HG03442 (cell line): Measurements from ENCODE around the gene TRAPPC2.
A peak's percentile ranks its signal among the peaks of the same experiment; 100 is the strongest.

Experiments used
- ATAC-seq: cut with Tn5 transposase; IDR thresholded peaks from one replicate; pipeline ENCODE4 v1.9.1; 2021; ENCODE audit warnings: mild to moderate bottlenecking, moderate library complexity; ENCODE audit not compliant: unreplicated experiment

TRAPPC2 gene

DNA sequence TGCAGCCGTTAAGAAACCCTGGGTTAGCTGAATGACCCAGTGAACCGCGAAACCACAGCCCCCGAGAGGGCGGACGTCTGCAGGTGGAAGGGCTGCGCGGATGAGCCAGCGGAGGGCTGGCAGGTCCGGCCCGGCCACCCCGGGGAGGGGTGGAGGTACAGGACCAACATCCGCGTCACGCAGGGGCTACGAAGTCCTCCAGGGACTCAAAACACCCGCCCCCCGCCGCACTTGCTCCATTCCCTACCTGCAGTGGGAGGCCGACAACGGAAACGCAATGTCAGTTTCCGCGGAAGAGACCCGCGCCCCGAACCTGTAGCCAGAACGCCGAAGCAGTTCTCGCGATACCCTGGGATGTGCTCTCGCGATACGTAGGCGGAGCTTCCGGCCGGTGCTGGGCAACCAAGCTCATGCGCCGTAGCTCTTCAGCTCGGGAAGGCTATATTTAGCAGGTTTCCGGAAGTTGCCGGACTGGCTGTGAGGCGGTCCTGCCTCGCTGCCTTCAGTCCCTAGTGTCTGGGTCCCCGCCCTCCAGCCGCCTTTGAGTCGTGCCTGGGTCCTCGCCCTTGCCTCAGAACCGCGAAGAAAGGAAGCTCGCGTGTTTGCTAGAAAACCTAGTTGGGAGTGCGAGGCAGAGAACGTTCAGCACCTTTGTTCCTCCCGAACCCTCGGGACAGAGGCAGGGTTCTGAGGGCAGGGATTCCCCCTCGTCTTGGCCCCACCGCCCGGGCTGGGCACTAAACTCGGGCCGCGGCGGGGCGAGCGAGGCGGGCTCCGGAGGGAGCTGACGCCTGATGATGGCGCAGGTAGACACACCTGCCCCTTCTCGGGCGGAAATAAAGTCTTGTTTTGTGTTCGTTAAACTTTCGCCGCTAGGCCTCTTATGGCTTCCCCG lies at the start of gene TRAPPC2, which contains the start of gene OFD1:
Gene TRAPPC2 (minus strand): TSS at position 343 of the 895 bp plus-strand sequence. CDS start 14,657 bp downstream, outside the sequence.
Gene OFD1 (plus strand): TSS at position 471 of the 895 bp plus-strand sequence. CDS start 324 bp downstream, at position 795.
- peak; percentile 90 for ATAC-seq

DNA sequence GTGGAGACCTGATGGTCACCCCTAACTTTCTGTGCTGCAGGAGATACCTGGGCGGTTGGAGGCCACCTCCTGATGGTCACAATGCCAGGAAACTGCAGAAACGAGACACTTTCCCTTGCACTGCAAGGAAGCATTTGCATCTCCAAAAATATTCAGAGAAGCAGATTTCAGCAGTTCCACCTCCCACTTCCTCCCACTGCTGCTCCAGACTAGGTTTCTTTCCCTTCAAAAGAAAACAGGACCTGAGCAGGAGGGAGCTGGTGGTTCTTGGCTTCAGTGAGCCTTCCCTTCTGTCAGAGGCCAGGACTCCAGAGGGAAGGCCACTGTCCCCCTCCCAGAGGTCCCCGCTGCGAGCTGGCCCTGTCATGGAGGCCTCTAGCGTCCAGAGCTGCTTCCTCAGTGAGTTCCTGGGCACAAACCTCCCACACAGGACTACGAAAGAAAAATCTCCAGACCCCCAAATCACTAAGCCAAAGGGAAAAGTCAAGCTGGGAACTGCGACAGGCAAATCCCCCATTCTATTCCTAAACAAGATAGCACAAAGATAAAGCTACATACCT lies 46.5 kb upstream of the TRAPPC2 start:
- ATAC-seq, result no peak

DNA sequence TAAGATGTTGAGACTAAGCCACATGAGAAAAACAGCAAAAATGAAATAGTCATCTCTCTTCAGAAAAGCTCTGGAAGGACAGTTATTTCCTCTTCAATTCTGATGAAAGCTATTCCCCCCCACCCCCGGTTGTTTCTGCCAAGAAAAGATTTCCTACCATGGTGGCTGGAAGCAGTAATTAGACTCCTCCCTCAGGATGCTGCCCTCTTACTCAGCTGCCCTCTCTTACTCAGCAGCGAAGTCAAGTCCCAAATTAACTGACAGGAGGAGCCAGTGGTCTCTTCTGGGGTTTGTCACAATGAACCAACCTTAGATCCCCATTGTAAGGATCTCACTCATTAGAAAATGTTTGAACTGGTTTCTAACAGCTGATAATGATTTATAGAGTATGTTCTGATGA lies 44.5 kb upstream of the TRAPPC2 start:
- ATAC-seq, result no peak

DNA sequence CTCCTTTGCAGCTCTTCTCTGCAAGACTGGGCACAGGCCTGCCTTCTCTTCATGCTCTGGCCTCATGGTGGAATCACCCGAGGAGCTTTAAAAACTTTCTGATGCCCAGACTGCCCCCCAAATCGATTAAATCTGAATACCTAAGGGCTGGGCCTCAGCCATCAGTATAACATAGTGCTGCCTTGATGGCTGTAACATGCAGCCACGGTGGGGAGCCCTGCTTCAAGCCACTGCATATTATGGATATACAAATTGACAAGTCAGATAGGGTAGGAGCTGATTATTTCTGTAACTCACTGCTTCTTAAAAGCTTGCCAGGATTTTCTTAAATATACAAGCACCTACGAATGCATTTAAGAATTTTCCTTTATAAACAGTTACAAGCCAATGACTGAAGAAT lies 42.0 kb upstream of the TRAPPC2 start:
- no peak for ATAC-seq

DNA sequence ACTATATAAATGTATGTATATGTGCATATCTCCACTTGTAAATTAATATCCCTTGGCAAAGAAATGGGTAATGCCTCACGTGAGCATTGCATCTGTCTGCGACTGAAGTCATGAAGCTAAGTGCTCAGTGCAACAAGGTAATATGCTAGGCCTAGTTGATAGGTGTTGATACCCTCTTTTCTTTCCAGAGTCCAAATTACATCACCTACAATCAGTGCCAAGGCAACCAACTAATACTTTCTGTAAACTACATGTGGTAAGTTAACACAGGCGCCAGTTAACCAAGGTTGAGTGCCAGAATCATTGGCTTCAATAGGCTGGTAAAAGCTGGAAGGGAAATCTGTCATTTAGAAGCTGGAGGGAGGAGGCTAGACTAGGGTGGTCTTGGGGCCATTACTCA lies 41.4 kb upstream of the TRAPPC2 start:
- ATAC-seq, result no peak

DNA sequence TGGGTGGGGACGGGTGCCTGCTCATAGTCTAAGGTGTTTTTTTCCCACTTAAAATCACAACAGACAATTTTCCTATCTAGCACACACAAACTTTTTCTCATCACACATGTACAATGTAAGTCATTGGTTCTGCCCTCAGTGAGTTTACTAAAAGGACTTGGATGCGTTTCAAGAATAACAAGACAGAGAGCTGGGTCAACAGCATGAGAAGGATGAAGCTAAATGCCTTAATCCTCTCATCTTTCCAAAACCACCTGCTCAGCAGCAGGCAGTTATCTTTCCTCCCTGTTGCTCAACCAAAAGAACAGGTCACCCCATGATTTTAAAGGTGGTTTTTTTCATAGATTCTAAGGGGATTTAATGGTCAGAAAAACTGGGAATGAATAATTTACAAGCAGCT lies 40.3 kb upstream of the TRAPPC2 start:
- ATAC-seq, result no peak

DNA sequence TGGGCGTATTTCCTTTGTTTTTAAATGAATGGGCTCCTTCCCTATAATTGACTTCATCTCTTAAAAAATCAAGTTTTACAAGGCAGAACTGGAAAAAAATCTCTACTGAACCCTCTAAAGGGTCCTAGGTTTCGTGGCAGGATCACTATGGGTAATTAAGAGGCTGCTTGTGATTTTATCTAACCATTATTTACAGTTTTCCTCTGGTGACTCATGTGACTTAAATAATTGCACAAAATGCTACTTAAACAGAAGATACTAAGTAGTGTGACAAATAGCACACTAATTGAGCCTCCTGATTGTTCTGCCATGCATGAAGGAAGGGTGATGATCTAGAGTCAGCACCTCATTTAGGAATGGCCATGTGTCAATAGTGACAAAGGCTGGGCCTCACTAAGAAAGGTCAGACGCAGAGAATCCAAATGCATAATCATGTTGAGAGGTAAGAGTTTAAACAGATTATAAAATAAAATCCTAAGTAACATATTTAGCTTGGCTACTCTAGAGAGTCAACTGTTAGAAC lies 35.7 kb upstream of the TRAPPC2 start:
- no peak for ATAC-seq

DNA sequence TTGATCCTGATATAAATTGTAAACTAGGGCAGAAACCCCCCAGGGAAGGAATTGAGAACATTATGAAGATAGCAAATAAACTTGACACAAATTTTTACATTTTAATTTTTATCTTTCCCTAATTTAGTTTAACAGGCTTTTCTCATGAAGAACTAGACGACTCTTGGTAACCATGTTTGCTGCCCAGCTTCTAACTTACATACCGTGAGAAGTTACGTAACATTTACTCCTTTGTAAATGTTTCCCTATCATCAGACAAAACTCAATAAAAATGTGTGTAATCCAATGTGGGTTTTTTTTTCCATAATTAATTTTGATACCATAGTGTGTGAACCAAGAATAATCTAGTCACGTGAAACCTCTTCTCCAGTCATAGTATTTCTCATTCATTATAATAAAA lies 34.5 kb upstream of the TRAPPC2 start:
- no peak for ATAC-seq

DNA sequence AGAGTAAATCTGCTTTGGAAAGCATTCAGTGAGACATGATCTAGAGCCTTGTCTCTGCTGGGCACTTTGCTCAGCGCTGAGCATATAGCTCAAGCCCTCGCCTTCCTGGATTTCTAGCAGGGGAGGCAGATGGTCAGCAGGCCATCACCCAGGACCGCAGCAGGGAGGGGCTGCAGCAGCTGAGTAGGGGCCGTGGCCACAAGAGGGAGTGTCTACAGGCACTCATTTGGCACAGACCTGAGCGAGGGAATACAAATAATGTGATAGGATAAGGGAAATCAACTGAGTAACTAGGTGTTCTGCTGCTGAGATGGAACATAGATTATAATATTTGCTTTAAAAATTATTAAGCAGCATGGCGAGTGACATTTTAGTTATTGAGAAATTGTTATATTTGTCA lies 30.3 kb upstream of the TRAPPC2 start:
- ATAC-seq, result no peak

DNA sequence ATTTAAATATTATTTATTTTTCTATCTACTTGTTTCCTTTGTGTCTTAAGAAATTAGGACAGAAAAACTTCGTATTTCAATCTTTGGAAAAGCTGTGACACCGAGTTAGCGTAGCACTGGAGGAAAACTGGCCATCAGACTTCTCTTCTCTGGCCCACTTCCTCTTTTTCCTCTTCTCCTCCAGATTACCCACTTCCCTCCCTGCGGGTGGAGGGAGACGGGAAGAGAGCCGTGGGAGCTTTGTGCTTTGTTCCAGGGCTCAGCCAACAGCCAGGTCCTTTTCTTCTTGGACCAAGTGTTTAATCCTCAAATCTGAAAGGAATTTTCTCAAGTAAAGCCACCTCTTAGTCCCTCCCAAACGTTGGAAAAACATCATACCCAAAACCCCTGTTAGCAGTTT lies 29.9 kb upstream of the TRAPPC2 start:
- ATAC-seq, result no peak

DNA sequence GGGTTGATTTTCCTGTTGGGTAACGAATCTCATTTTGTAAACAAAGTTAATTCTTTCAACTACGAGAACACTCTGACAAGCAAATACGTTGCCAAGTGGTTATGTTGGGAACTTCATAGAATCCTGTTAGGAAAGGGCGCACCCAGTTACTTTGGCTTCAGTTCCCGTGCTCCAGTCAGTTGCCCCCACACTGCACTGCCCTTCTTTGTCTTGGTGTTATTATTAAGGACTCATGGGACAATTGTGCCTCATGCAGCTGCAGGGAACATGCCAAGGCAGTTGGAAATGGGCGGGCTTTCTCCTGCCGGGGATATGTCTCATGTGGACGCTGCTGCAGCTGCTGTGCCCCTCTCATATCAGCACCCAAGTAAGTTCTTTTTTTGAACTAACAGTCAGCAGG lies 29.1 kb upstream of the TRAPPC2 start:
- ATAC-seq, result no peak

DNA sequence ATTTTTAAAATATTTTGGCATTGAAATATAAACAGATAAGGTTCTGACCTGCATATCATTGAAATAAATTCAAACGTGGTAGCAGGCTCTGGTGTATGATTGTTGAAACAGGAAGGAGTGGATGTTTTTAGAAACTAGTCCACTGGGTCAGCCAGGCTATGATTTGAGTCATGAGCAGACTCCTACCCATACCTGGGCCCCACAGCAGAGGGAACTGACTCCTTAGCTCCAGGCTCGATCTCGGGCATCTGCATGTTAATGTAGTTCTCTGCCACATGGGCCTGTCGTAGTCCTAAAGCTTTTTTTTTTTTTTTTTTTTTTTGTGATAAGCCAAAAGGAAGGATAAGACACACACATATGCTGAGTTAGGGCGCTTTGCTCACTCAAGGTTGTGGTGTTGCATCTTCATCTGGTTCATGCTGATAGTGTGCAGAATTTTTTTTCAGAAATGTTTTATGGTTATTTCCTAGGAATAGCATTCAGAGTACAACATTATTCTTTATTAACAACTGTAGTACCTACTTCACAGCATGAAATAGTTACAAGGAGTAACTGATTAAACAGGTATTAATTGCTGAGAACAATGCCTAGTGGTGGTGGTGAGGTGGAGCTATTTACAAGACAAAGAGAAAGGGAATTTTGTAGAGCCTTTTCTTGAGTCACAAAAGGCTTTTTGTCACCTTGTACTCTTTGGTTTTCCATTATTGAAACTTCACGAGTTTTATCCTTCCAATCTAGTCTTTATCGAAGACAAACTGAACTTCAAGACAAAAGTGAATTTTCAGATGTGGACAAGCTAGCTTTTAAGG lies 27.4 kb upstream of the TRAPPC2 start:
- peak; percentile 67 for ATAC-seq

DNA sequence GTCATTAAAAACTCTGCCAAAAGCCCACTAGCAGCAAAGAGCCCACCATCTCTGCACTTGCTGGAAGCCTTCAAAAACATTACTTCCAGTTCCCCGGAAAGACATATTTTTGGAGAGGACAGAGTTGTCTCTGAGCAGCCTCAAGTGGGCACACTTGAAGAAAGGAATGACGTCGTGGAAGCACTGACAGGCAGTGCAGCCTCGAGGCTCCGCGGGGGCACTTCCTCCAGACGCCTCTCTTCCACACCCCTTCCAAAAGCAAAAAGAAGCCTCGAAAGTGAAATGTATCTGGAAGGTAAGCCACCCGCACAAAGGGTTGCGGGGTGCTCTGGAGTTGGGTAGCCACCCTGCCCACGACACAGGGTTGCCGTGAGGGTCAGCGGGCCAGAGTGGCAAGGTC lies 26.0 kb upstream of the TRAPPC2 start:
- no peak for ATAC-seq

DNA sequence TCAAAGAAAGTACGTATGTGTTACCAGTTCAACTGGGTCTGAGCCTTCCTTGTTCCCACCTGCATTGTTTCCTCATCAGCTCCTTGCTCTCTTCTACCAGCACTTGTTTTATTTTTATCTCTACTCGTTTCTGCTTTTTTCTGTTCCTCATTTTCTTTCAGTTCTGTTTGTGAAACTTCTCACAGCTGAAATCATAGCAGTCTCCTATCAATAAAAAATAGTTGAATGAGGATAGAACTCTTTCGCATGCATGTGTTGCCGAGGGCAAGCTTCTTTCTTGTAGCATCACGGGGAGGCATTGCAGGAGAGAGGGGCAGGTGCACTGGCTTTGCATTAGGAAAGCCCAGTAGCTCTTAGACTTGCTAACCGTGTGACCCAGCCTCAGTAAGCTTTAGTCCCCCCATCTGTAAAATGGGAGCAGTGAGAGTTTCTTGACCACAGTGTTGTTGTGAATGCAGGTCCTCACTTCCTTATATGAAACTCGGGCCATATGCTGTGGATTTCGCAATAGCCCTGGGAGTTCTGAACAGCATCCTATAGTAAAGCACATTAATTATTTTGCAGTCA lies 24.8 kb upstream of the TRAPPC2 start:
- ATAC-seq, result peak; percentile 54

DNA sequence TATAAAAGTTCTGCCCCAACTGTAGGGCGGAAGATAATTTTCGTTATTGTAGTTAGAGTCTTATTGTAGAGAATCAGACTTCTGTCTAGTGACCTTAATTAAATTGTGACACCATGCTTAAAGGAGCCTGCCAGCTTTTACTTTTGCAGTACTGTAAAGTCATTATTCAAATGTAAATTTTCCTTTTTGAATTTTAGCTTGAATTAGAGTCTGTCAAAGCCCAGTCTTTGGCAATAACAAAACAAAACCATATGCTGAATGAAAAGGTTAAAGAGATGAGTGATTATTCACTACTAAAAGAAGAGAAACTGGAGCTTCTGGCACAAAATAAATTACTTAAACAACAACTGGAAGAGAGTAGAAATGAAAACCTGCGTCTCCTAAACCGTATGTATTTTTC lies 22.0 kb upstream of the TRAPPC2 start:
- no peak for ATAC-seq

DNA sequence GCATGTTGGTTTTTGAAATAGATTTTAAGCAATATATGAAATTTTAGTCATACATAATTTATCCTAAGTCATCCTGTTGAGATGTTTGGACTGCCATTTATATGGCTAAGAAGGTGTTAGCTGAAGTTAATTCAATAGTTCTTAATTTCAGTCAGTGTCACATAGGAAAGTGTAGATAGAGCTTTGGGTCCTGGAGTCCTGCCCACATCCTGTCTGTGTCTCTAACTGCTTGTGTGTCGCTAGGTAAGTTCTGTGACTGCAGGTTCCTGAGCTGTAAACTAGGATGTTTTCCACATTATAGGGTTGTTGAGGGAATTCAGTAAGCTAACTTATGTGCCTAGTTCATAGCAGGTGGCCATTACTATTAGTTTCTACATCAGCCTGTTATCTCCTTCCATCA lies 20.8 kb upstream of the TRAPPC2 start:
- no peak for ATAC-seq

DNA sequence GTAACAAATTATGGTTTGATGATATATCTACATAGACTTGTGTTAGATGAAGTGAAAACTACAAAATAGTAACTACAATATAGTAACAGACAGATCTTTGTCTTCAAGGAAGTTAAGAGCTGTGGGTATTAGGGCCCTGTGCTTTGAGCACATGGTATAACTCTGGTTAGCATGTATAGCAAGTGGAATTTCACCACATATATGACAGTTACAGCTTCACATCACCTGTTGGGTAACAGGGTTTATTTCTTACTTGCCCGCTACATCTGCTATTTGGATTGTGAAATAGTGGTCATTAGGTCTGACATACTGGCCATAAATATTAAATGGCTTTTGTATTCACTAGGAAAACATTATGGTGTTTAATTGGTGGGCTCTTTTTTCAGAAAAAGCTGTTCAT lies 20.3 kb upstream of the TRAPPC2 start:
- ATAC-seq, result no peak

DNA sequence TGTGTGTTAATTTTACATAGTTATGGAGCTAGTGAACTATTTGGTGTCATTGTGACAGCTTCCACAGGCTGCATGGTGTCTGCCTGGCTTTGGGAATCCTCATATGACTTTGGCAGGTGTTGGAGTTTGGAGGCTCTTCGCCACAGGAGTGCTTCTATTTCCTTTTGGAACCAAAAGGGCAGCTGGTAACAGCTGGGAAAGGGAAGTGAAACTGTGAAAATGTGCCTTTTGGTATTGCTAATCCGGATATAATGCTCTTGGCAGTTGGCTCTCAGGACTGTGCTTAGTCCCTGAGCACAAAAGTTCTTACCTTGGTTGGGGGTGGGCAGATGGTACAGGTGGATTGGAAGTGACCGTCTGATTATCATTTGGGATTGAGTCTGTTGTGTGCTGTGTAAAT lies 18.2 kb upstream of the TRAPPC2 start:
- ATAC-seq, result peak; percentile 54

DNA sequence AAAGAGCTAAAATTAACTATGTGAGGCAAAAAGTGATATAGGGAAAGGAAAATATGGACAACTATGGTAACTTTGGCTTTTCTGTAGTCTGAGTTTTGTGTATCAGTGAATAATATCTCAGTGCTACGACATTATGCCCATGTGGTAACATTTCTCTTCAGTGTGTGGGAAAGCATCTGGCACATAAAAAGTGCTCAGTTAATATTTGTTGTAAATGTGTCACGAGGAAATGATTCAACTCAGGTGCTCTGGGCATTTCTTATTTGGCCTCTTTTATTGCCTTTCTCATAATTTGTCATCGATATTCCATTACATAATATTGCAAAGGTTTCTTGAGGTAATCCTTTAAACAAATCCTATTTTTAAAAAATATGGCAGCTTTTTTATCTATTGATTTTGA lies 17.7 kb upstream of the TRAPPC2 start:
- ATAC-seq, result no peak

DNA sequence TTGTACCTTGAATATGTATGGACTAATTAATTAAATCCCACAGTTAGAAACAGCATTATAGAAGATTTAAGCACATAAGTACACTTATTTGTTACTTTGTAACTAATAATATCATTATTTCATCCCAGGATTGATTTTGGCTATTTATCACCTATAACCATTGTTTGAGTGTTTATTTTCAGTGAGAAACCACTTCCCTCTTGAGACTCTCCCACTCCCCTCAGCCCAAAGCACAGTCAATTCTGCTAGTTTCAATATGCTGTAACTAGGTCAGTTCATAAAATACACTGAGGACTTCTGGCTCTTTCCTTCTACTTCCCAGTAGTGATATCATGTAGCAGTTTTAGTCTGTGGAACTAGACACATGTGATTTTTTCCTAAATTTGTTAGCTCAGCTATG lies 16.4 kb upstream of the TRAPPC2 start:
- ATAC-seq, result peak; percentile 48

DNA sequence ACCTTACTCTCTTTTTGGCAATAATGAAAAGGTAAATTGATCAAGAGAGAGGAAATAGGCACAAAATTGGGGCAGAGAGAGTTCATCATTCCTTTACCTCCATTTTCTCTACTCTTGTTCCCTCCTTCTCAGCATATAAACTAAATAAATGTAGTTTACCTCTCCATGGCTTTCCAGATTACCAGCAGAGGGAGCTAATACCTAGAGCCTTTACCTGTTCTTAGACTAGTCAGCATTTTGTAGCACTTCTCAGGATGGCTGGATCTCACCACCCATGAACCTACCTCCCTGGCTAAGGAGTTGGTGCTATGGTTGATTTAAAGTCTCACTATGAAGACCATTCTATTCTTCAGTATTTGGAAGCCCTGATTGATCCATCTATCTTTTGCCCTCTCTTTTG lies 15.8 kb upstream of the TRAPPC2 start:
- ATAC-seq, result no peak
